ENCODE results near the gene CA10.

GRCh38 chr17:51684214-51684613 lies 474.3 kb downstream of the CA10 start:
- TF ChIP-seq CTCF (conservative IDR thresholded peaks at IDR 0.05; ENCODE audit: low read depth, low read length): no peak
- TF ChIP-seq EZH2 (IDR thresholded peaks at IDR 0.05; ENCODE audit: borderline replicate concordance, low read depth, low read length, poor library complexity, severe bottlenecking): no peak

Measured in A673 (cell line).